NCI-H1436 (cell line): ENCODE data around the gene NAA50.

Source experiments
- DNase-seq: peaks from one replicate; lab custom pipeline; 2025; lab: John Stamatoyannopoulos, UW

Gene NAA50

GRCh38 chr3:113741620-113742019, 4.4 kb downstream of the NAA50 start:
- DNase-seq, result no peak

GRCh38 chr3:113741086-113741485, 5.0 kb downstream of the NAA50 start:
- no peak for DNase-seq

GRCh38 chr3:113736548-113737089, 9.4 kb downstream of the NAA50 start:
- DNase-seq, result peak; percentile 57

DNA sequence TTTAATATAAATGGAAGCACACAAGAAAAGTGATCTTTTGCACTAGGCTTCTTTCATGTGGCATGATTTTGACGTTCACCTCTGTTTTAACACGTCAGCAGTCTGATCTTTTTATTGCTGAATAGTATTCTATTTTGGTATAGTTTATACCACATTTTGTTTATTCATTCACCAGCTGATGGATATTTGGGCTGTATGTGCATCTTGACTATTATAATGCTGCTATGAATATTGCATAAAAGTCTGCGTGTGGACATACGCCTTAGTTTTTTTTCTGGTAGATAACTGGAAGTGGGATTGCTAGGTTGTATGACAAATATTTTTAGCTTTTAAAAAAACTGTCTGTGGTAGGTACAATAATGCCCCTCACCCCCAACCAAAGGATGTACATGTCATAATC, 14.4 kb downstream of the NAA50 start:
- no peak for DNase-seq

DNA sequence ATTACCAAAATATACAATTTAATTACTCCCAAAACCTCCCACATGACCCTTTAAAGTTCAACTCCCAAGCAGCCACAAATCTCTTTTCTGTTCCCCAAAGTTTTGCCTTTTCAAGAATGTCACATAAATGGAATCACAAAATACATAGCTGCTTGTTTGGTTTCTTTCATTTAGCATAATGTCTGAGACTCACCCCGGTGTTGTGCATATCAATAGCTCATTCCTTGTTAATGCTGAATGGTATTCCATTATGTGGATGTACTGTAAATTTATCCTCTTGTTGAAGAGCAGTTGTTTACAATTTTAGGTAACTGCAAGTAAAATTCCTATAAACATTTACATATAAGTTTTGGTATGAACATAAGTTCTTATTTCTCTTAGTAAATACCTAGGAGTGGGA, 15.5 kb downstream of the NAA50 start:
- DNase-seq, result no peak

DNA sequence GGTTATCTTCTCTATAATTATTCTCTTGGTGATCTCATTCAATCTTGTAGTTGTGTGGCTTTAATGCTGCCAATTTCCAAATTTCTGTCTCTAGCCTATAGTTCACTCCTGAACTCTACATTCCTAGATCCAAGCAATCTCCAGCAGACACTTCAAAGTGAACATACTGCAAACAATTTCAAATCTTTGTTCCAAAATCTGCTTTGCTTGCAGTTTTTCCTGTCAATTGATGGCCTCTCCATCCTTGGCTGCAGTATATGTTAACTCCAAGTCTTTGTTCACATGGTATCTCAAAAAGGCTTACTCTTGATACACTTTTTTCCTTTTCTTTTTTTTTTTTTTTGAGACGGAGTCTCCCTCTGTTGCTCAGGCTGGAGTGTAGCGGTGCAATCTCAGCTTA, 17.4 kb downstream of the NAA50 start:
- no peak for DNase-seq

- no peak for DNase-seq
Observed at GRCh38 chr3:113721636-113722035, 24.4 kb downstream of the NAA50 start.

GRCh38 chr3:113719758-113720157, 26.3 kb downstream of the NAA50 start:
- DNase-seq, result no peak

DNA sequence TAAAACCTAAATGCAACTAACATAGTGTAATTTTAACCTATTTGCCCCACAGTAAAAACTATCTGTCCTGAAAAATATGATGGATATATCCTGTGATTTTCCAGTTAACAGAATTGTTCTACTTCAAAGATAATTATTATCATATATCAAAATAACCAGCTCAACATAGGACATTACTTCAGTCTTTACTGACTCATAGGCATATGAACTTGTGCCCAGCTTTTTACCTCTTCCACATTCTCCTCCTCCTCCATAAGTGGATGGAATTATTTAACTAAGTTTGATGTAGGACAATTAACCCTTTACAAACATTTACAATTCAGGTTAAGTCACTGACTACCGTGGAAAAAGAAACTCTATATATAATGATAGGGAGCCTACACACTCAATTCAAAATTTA, 26.8 kb downstream of the NAA50 start:
- no peak for DNase-seq

DNA sequence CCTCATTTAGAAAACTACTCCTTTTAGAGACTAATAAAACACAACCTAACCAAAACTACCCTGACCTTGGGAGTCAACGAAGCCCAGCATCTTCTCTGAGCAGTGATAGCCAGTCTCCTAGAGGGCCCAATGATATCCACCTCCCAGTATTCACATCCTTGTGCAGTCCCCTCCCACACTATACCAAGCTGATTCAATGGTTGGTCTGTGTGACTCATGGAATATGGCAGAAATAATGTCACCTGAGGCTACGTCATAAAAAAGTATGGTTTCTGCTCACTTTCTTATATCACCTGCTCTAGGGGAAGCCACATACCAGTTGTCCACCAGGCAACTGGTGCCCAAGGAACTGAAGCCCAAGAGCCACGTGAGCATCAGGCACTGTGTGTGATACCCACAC, 28.2 kb downstream of the NAA50 start:
- DNase-seq, result no peak

DNA sequence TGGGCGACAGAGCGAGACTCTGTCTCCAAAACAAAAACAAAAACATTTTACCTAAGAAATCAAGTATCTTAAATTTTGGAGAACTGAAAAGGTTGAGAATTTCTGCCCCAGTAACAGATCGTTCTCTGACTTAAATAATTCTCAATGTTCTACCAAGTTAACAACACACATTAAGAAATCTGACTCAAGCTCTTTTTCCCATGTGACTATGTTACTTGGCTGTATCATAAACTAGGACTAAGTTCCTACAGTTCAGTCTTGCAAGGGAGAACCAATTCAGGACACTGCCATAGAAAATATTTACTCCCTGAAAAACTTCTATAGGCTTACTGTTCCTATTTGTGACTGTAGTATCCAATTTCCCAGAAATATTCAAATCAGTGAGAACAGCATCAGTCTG, 28.7 kb downstream of the NAA50 start:
- DNase-seq, result no peak

DNA sequence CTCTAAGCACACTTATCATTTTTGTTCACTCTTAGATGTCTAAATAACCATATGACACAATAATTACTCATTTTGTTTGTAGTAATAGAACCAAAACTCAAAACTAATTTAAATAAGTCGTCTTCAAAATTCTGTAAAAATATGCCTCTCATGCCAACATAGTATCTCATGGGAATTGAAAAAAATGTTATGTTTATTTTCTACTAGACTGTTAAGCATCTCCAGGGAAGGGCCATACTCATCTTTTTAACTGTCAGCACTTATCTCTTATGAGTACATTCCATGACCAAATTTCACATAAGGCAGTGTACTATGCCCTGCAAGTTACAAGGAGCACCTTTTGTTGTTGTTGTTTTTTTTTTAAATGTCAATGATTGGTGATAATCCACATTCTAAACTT, 31.3 kb downstream of the NAA50 start:
- no peak for DNase-seq

GRCh38 chr3:113712129-113712528, 33.9 kb downstream of the NAA50 start:
- DNase-seq, result no peak

DNA sequence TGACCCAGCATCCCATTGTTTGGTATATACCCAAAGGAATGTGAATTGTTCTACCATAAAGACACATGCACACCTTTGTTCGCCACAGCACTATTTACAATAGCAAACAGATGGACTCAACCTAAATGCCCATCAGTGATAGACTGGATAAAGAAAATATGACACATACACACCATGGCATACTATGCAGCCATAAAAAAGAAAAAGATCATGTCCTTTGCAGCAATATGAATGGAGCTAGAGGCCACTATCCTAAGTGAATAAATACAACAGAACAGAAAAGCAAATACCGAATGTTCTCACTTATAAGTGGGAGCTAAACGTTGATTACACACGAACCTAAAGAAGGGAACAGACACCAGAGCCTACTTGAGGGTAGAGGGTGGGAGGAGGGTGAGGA, 38.2 kb downstream of the NAA50 start:
- DNase-seq, result no peak

DNA sequence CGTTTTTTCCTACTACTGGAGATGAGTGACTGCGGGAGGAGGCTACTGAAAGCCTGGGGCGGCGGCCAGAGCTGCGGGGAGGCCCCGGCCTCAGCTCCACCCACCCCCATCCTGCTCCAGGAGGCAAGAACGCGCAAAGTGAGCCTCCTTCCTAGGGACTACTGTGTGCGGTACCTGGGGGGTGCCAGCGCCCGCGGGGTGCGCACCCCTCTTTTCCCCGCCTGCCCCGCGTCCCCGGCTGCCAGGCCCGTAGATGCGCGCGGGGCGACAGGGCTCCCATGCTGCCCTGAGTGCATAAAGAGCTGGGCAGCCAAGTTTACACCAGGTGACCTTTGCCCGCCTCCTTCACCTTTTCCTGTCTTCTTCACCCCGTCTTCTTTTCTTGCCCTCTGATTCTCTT, 47.1 kb downstream of the NAA50 start:
- DNase-seq, result no peak

DNA sequence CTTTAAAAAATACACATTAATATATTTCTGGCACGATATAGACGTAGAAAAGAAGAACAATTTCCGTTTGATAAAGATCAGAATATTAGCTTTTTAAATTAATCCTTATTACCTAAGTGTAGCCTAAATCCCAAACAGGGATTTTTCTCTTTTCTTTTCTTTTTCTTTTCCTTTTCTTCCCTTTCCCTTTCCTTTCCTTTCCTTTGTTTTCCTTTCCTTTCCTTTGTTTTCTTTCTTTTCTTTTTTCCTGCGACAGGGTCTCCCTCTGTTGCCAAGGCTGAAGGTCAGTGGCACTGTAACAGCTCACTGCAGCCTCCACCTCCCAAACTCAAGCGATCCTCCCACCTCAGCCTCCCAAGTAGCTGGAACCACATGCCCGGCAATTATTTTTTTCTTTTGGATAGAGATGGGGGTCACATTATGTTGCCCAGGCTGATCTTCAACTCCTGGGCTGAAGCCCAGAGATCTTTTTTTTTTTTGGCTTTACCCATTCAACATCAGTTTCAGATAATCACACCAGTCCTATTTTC, 47.8 kb downstream of the NAA50 start:
- no peak for DNase-seq

DNA sequence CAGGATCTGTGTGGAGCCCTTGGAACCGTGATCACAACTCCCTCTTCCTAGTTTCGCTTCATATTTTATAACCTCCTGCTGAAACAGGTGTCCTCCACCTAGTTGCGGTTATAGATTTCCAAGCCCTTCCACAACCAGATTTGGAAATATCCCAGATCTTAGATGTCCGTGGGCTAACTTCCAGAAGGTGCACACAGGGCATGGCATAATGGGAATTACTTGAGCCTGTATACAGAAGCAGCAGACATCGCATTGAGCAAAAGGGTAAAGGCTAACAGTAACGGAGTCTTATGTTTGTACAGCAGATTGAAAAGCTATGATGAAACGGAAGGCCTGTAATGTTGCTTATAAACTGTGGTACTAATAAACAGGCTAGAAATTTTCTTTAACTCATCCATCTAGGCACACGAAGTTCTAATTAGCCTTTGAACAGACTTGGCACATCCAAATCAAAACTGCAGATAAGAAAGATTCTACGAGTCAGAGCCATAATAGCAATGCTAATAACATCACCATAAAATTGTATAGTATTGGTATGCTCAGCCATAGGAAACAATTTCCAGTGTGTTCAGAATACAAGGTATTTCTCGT, 48.5 kb downstream of the NAA50 start:
- DNase-seq, result no peak

- DNase-seq, result peak; percentile 100
Observed at GRCh38 chr3:113696658-113697499, 49.2 kb downstream of the NAA50 start.

GRCh38 chr3:113695786-113696645, 50.0 kb downstream of the NAA50 start, which contains the start of gene USF3:
TSS of gene USF3 (minus strand) at chr3:113696642. CDS start at chr3:113674878, 21,764 bp downstream.
- peak; percentile 78 for DNase-seq

DNA sequence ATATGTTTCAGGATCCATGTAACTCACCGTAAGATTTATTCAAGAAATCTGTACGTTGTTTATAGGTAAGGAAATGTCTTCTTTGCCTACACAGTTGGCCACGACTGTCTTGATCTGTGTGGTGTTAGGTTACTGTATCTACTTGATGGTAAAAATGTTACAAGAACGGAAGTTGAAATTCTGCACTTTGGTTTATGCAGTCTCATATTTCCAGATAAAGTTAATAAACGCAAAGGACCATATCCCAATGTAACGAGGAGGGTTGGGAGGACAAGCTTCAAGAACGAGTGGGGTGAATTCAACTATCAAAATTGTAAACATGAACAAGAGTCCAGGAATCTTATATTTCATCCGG, 50.6 kb downstream of the NAA50 start:
- no peak for DNase-seq

DNA sequence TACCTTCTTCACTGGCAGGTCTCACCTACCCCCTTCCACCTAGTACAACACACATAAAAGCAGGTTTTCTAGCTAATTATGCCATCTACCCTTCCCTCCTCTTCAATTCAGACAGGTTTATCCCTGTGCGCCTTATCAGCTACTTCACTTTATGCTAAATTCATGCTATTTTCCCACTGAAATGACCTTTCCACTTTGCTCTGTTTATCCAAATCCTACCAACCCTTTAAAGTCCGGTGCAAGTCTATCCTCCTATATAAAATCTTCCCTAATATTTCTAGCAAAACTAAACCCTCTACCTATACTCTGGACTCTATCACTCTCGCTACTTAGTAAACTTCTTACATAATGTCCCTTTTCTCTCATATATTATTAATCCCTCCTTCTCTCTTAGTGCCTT, 55.6 kb downstream of the NAA50 start:
- no peak for DNase-seq
